GM12878 (cell line): Measurements from ENCODE around the gene HIRA. TPM values are rescaled to one million over a fixed set of nuclear protein-coding genes. Genes with fewer than 3 reads are reported as not detected.

ENCODE experiments used
- ATAC-seq: fragments of 200-7000 bp; cut with Tn5 transposase; 3 replicates; pipeline ENCODE4 v1.9.1; 2020; ENCODE audit warnings: mild to moderate bottlenecking, moderate library complexity
- BruUV-seq: library from RNA; stranded (reverse); fragments of 400-500 nt; replicated peaks from 2 replicates; lab custom pipeline; 2021; lab: Mats Ljungman, UMichigan
- CTCF ChIA-PET: fragments of 300-600 bp; sonication (Branson Sonifier 250); formaldehyde crosslinking; extraction: SDS; loops from one replicate; lab custom pipeline; 2021; ENCODE audit warnings: inconsistent platforms; lab: Yijun Ruan, JAX
- POLR2A ChIA-PET: fragments of 350-600 bp; formaldehyde crosslinking; extraction: SDS; loops from one replicate; lab custom pipeline; 2021; ENCODE audit warnings: inconsistent platforms; lab: Charles Lee
- RAD21 ChIA-PET: fragments of 300-600 bp; sonication (Branson Sonifier 250); formaldehyde crosslinking; loops from one replicate; lab custom pipeline; 2023; ENCODE audit warnings: antibody characterized with exemption; ENCODE audit not compliant: unreplicated experiment; lab: Charles Lee
- SMC1A ChIA-PET: fragments of 300-600 bp; sonication (Branson Sonifier 250); formaldehyde crosslinking; loops from one replicate; lab custom pipeline; 2023; ENCODE audit not compliant: unreplicated experiment, uncharacterized antibody; lab: Charles Lee
- DNase-seq: peaks from one replicate; pipeline ENCODE4 v3.0.0-alpha.2; 2011; ENCODE audit warnings: low read depth, low spot score
- FAIRE-seq: peaks from 3 replicates; lab custom pipeline; 2011; peaks lifted over from hg19 to GRCh38; lab: Jason Lieb, UNC
- H2AFZ ChIP-seq: 2 replicates; pipeline ENCODE4 v1.6.0; 2011; ENCODE audit warnings: low read depth, low read length, control low read depth; ENCODE audit not compliant: control insufficient read depth
- H3K27ac ChIP-seq: 2 replicates; pipeline ENCODE4 v1.5.1; 2011; ENCODE audit warnings: control low read depth; ENCODE audit not compliant: control insufficient read depth, insufficient read depth
- H3K27me3 ChIP-seq, 2 experiments: replicated peaks in 1 of 2; 2 replicates each; pipeline versions ENCODE4 v1.6.0 to v1.6.1; 2011; ENCODE audit warnings: low read length in 1 of 2; ENCODE audit not compliant: control insufficient read depth in 2 of 2, insufficient read depth in 2 of 2
- H3K36me3 ChIP-seq, 2 experiments: 2 replicates each; pipeline ENCODE4 v1.5.1; 2011; ENCODE audit warnings: low read length in 1 of 2; ENCODE audit not compliant: control insufficient read depth in 2 of 2, insufficient read depth in 2 of 2
- H3K4me1 ChIP-seq: 2 replicates; pipeline ENCODE4 v1.6.1; 2011; ENCODE audit warnings: mild to moderate bottlenecking, low read length, moderate library complexity, mixed read lengths; ENCODE audit not compliant: control insufficient read depth, insufficient read depth
- H3K4me2 ChIP-seq: 2 replicates; pipeline ENCODE4 v1.6.0; 2011; ENCODE audit warnings: control low read depth; ENCODE audit not compliant: control insufficient read depth, insufficient read depth
- H3K4me3 ChIP-seq: fragments of 200-600 bp; sonication (generic); 2 replicates; pipeline ENCODE4 v1.5.1; 2016
- H3K79me2 ChIP-seq: 2 replicates; pipeline ENCODE4 v1.6.0; 2011; ENCODE audit warnings: low read length; ENCODE audit not compliant: control insufficient read depth, insufficient read depth
- H3K9ac ChIP-seq: 2 replicates; pipeline ENCODE4 v1.8.0; 2011; ENCODE audit warnings: low read length, control low read depth, mixed read lengths; ENCODE audit not compliant: control insufficient read depth, insufficient read depth
- H3K9me3 ChIP-seq: replicated peaks from 3 replicates; pipeline ENCODE4 v1.5.1; 2011; ENCODE audit warnings: mild to moderate bottlenecking, low read length; ENCODE audit not compliant: control insufficient read depth, insufficient read depth
- H4K20me1 ChIP-seq: 2 replicates; pipeline ENCODE4 v1.6.0; 2011; ENCODE audit not compliant: control insufficient read depth, insufficient read depth
- ATF7 ChIP-seq: fragments of 450-650 bp; IDR thresholded peaks from 2 replicates; pipeline ENCODE4 v1.6.1; 2016; ENCODE audit warnings: low read depth, mild to moderate bottlenecking
- BMI1 ChIP-seq: fragments of 450-650 bp; IDR thresholded peaks from 2 replicates; pipeline ENCODE4 v1.6.1; 2016; ENCODE audit warnings: mild to moderate bottlenecking, moderate library complexity, borderline replicate concordance
- BRCA1 ChIP-seq: IDR thresholded peaks from 2 replicates; pipeline ENCODE4 v1.6.1; 2011; ENCODE audit warnings: low read depth, low read length, improper control_type of control experiment
- CBX5 ChIP-seq: sonication (generic); IDR thresholded peaks from 2 replicates; pipeline ENCODE4 v1.6.1; 2016; ENCODE audit warnings: low read depth, moderate library complexity, mild to moderate bottlenecking, inconsistent platforms
- CREB1 ChIP-seq: IDR thresholded peaks from 2 replicates; pipeline ENCODE4 v1.6.1; 2012; ENCODE audit warnings: low read depth, mild to moderate bottlenecking, inconsistent platforms
- FOXM1 ChIP-seq: IDR thresholded peaks from 2 replicates; pipeline ENCODE4 v1.6.1; 2012; ENCODE audit warnings: low read depth, mild to moderate bottlenecking, inconsistent platforms, low read length, moderate library complexity
- GABPA ChIP-seq: IDR thresholded peaks from 2 replicates; pipeline ENCODE4 v1.6.1; 2014; ENCODE audit warnings: antibody characterized with exemption, low read depth, mild to moderate bottlenecking, inconsistent platforms
- IRF5 ChIP-seq: fragments of 450-650 bp; IDR thresholded peaks from 2 replicates; pipeline ENCODE4 v1.6.1; 2017; ENCODE audit warnings: borderline replicate concordance
- MYC ChIP-seq: IDR thresholded peaks from 2 replicates; pipeline ENCODE4 v1.6.1; 2011; ENCODE audit warnings: mild to moderate bottlenecking, low read length, moderate library complexity, inconsistent platforms; ENCODE audit not compliant: insufficient read depth, insufficient replicate concordance, insufficient read length, severe bottlenecking
- PAX8 ChIP-seq: fragments of 450-650 bp; IDR thresholded peaks from 2 replicates; pipeline ENCODE4 v1.6.1; 2017; ENCODE audit warnings: mild to moderate bottlenecking, moderate library complexity
- PML ChIP-seq: IDR thresholded peaks from 2 replicates; pipeline ENCODE4 v1.6.1; 2012; ENCODE audit warnings: low read length, inconsistent platforms
- RELB ChIP-seq: fragments of 450-650 bp; IDR thresholded peaks from 2 replicates; pipeline ENCODE4 v1.6.1; 2017; ENCODE audit warnings: low read depth, mild to moderate bottlenecking, moderate library complexity
- SIN3A ChIP-seq: IDR thresholded peaks from 2 replicates; pipeline ENCODE4 v1.6.1; 2012; ENCODE audit warnings: low read depth, low read length, improper control_type of control experiment
- SMAD1 ChIP-seq: fragments of 450-650 bp; IDR thresholded peaks from 2 replicates; pipeline ENCODE4 v1.6.1; 2018; ENCODE audit warnings: mild to moderate bottlenecking, low read depth; ENCODE audit not compliant: partially characterized antibody
- YBX1 ChIP-seq: fragments of 450-650 bp; IDR thresholded peaks from 2 replicates; pipeline ENCODE4 v1.6.1; 2016; ENCODE audit warnings: antibody characterized with exemption
- YY1 ChIP-seq: IDR thresholded peaks from 2 replicates; pipeline ENCODE4 v1.6.1; 2011; ENCODE audit warnings: low read depth, mild to moderate bottlenecking, low read length
- ZNF207 ChIP-seq: fragments of 450-650 bp; IDR thresholded peaks from 2 replicates; pipeline ENCODE4 v1.6.1; 2014; ENCODE audit warnings: antibody characterized with exemption, mild to moderate bottlenecking, borderline replicate concordance
- ZZZ3 ChIP-seq: IDR thresholded peaks from 2 replicates; pipeline ENCODE4 v1.6.1; 2011; ENCODE audit warnings: low read depth; ENCODE audit not compliant: control insufficient read depth, insufficient read length
- WGBS: methylation state at CpG from one replicate; pipeline ENCODE4 v1.1.6; 2016; ENCODE audit warnings: low lambda C conversion rate; ENCODE audit not compliant: insufficient replicate concordance, insufficient coverage; ENCODE audit errors: missing lambda C conversion rate; 5-methylcytosine and 5-hydroxymethylcytosine counted together
- in situ Hi-C: fragments of 300-500 bp; cut with MboI; formaldehyde crosslinking; loops from 9 replicates; pipeline ENCODE4 v1.14.3; 2018; ENCODE audit warnings: mixed read lengths
- intact Hi-C: fragments of 100-400 bp; cut with micrococcal nuclease; formaldehyde crosslinking; loops from one replicate; pipeline ENCODE4 v1.14.2; 2022; ENCODE audit not compliant: unreplicated experiment
- polyA plus RNA-seq, 11 experiments: library from polyadenylated mRNA; depleted of rRNA in 4 of 11; unstranded in 6 of 11; stranded (reverse) in 5 of 11; fragments of >200 nt; fragmentation: Nextera tagmentation in 4 of 11; fragmentation: Illumina TruSeq in 1 of 11; extraction: Ambion mirVana in 4 of 11; extraction: Trizol in 1 of 11; gene quantifications; 1 replicate in 1 of 11; 2 replicates in 10 of 11; pipeline versions ENCODE4 v1.2.1 to v1.2.3, GENCODE V29; 2011 to 2016; ENCODE audit warnings: inconsistent platforms in 2 of 11, missing spikeins in 2 of 11, low read depth in 1 of 11
- total RNA-seq, 4 experiments: library from RNA; depleted of rRNA in 3 of 4; stranded (reverse); fragments of >200 nt in 3 of 4; fragmentation: Illumina TruSeq in 1 of 4; extraction: Trizol in 1 of 4; gene quantifications; 2 replicates each; pipeline versions ENCODE4 v1.2.1 to v1.2.3, GENCODE V29; 2013 to 2021

The HIRA gene
- total and polyA plus RNA-seq, 10 of the 15 experiments (the other 5 are each of a cell fraction or from before 2014, with no cell fraction given): 0.34 to 32.7 (median 14.5) TPM

- SMC1A ChIA-PET: no interaction called here
- CTCF ChIA-PET: interaction anchor here (1.1 kb wide), 1 partner anchor 620 kb away, joined by 3 read pairs; no protein-coding TSS in a partner anchor
- intact Hi-C loops (loop anchor here (10.0 kb wide), 2 partner anchors 134 to 184 kb away; partner anchors contain the start of genes CDC45 and UFD1), in situ Hi-C loops (loop anchor here (5.0 kb wide), 1 partner anchor 108 kb away; no protein-coding TSS in a partner anchor)
- no peaks in the 10 kb centered on the region for H3K36me3 ChIP-seq
- H2AFZ ChIP-seq: peak overlapping the region; percentile 75
- H3K79me2 ChIP-seq: no peaks in the 10 kb centered on the region
- no peak overlapping the region for H3K27ac ChIP-seq
- DNase-seq (no peak), FAIRE-seq (no peak), ATAC-seq (no peak; the same call in 2 of the 3 replicates)
- TF ChIP-seq SMAD1 (no peak), BMI1 (no peak), MYC (no peak), PML (no peak), PAX8 (no peak), YBX1 (no peak), SIN3A (no peak), IRF5 (no peak), BRCA1 (no peak), ATF7 (no peak), RELB (no peak), CREB1 (no peak), ZZZ3 (no peak), YY1 (no peak), ZNF207 (no peak), FOXM1 (no peak), CBX5 (no peak), GABPA (no peak)
- H3K9ac ChIP-seq: no peak overlapping the region
- peak overlapping the region; percentile 70 for H3K4me3 ChIP-seq
- no peaks in the 10 kb centered on the region for H3K9me3 ChIP-seq
- peak overlapping the region; percentile 94 for H3K4me2 ChIP-seq
- H3K4me1 ChIP-seq: peaks cover 9% of the 10 kb centered on the region
- RAD21 ChIA-PET: no interaction called here
- WGBS: 25% methylated on average over 27 of the region's 27 CpGs
- H3K27me3 ChIP-seq: peaks cover 7 to 15% of the 10 kb centered on the region in 2 experiments
- BruUV-seq: no TSS peak
- no peaks in the 10 kb centered on the region for H4K20me1 ChIP-seq
- POLR2A ChIA-PET: no interaction called here
These were observed 140.9 kb downstream of the HIRA start for GRCh38 chr22:19290400-19291217.
